Measurements from ENCODE around the gene ADGRL3. TPM values are rescaled to one million over a fixed set of nuclear protein-coding genes. Genes with fewer than 3 reads are reported as not detected.
A peak's percentile ranks its signal among the peaks of the same experiment; 100 is the strongest.
"Not testable (repeated sequence)": the region's sequence is repeated elsewhere in the genome, so short reads cannot be mapped to it uniquely, and the experiment has no call there.

ADGRL3 gene
- total RNA-seq, 1 donor from 2014 or later, result 3.0 TPM

- DNase-seq, result no peak
- intact Hi-C loops (cut with DNase I), result no loop called here
- no peak for ATAC-seq (ENCODE audit: poor library complexity)
Measured at GRCh38 chr4:61319156-61319555, 119.0 kb downstream of the ADGRL3 start.

- DNase-seq (no peak), ATAC-seq (ENCODE audit: poor library complexity) (no peak)
- intact Hi-C loops (cut with DNase I), result no loop called here
Measured at GRCh38 chr4:61320154-61320553, 120.0 kb downstream of the ADGRL3 start.

GRCh38 chr4:61320631-61321030, 120.5 kb downstream of the ADGRL3 start:
- no peak for DNase-seq
- no peak for ATAC-seq (ENCODE audit: poor library complexity)
- intact Hi-C loops (cut with DNase I), result no loop called here

DNA sequence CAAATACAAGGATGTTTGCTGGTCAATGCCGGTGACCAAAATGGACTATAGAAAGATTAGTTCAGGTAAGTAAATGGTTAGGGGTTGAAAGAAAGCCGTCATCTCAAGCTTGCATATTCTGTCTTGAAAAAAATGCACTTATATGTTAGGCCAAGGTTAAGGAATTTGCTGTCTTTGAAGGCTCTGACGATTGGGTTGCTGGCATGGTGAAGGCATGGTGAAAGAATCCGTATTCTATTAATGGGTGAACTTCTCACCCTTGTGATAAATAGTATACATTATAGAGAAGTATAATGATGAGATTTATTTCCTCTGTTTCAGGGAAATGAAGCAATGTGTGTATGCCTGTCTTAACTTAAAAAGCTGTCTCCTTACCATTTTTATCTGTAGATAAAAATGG, 132.6 kb downstream of the ADGRL3 start:
- DNase-seq (no peak), ATAC-seq (ENCODE audit: poor library complexity) (no peak)
- intact Hi-C loops (cut with DNase I), result no loop called here

GRCh38 chr4:61333490-61333889, 133.4 kb downstream of the ADGRL3 start:
- no peak for ATAC-seq (ENCODE audit: poor library complexity)
- no peak for DNase-seq
- intact Hi-C loops (cut with DNase I), result no loop called here

GRCh38 chr4:61335241-61335763, 135.2 kb downstream of the ADGRL3 start:
- intact Hi-C loops (cut with DNase I), result no loop called here
- ATAC-seq (ENCODE audit: poor library complexity) (no peak), DNase-seq (no peak)

DNA sequence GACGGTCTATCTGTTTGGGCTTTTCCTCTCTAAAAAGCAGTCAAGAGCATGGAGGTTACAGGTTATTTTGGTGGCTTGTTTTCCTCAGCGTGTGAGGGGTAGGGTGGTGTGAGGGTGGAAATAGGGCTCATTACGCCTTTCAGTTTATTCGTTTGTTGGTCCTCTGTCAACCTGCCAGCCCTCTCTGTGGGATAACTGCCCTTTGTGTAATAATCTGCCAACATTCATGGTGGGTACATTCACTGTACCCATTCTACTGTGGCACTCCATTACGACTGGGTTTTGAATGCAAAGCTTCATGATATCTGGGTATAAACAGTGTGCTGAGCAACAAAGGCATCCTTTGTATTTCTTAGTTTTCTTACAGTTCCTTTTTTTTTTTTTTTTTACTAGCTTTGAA, 136.4 kb downstream of the ADGRL3 start:
- ATAC-seq (ENCODE audit: poor library complexity), result no peak
- DNase-seq, result no peak
- intact Hi-C loops (cut with DNase I), result no loop called here

DNA sequence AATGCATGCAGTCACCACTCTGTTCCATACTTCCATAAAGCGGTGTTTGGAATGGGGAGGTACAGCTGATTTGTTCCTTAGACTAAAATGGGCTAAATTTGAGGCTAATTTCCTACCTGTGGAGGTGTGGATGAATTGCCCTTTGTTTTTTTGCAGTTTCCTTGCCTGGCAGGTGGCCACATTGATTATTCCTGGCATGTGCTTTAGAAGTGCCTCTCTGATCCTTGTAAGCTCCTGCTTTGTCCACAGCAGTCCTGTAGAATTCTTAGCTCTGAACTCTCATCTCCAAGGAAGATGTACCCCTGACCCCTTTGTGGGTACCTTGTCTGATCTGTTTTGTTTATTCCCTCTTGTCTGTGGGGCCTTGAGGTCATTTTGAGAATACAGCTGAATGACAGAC, 136.8 kb downstream of the ADGRL3 start:
- ATAC-seq (ENCODE audit: poor library complexity), result no peak
- intact Hi-C loops (cut with DNase I), result no loop called here
- DNase-seq, result no peak

GRCh38 chr4:61342061-61342460, 141.9 kb downstream of the ADGRL3 start:
- intact Hi-C loops (cut with DNase I), result no loop called here
- DNase-seq (no peak), ATAC-seq (ENCODE audit: poor library complexity) (no peak)

DNA sequence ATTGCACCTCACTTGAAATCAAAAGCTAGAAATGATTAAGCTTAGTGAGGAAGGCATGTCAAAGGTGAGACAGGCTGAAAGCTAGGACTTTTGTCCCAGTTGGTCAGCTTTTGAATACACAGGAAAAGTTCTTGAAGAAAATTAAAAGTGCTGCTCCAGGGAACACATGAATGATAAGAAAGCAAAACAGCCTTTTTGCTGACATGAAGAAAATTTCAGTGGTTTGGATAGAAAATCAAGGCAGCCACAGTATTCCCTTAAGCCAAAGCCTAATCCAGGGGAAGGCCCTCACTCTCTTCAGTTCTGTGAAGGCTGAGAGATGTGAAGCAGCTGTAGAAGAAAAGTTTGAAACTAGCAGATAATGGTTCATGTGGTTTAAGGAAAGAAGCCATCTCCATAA, 150.8 kb downstream of the ADGRL3 start:
- ATAC-seq (ENCODE audit: poor library complexity), result no peak
- intact Hi-C loops (cut with DNase I), result no loop called here
- no peak for DNase-seq

GRCh38 chr4:61356696-61357095, 156.6 kb downstream of the ADGRL3 start:
- DNase-seq (no peak), ATAC-seq (ENCODE audit: poor library complexity) (no peak)
- intact Hi-C loops (cut with DNase I), result no loop called here

DNA sequence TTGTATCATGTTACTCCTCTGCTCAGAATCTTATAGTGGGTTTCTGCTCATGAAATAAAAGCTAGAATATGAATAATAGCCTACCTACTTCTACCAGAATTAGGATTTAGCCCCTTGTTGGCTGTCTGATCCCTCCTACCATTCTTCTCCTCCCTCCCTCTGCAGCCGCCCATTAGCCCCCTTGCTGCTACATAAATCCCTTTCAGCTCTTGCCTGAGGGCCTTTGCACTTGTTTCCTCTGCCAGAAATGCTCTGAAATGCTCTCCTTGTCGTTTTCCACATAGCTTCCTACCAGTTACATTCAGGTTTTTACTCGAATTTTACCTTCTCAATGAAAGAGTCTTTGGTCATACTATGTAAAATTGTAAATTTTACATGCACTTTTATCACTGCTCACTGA, 159.2 kb downstream of the ADGRL3 start:
- DNase-seq (no peak), ATAC-seq (ENCODE audit: poor library complexity) (no peak)
- intact Hi-C loops (cut with DNase I), result no loop called here

- DNase-seq; ATAC-seq (ENCODE audit: poor library complexity); intact Hi-C loops (cut with DNase I): not testable (repeated sequence)
Measured at GRCh38 chr4:61372817-61373216, 172.7 kb downstream of the ADGRL3 start.

DNA sequence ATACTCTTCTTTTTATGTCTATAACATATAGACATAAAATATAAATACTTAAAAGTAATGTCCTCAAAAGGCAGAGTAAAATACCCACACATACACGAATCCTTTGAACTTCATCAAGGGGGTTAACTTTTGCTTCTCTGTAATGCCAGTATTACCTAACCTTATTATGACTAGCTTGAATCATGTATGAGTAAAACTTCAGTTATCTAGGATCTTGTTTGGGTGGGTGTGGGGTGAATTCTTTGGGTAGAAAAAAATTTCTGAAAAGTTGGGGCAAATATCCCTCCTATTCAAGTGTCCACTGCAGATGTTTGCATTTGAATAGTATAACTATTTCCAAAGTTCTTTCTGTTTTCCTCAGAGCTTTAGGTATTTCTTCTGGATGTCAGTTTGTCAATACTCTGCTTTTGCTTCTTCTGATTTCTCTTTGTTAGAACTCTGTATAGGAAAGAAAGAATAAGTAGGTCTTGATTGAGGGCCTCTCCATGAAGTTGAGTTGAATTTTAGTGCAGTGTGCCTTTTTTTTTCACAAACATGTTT, 173.8 kb downstream of the ADGRL3 start:
- peak; percentile 12 for ATAC-seq (ENCODE audit: poor library complexity)
- DNase-seq, result no peak
- intact Hi-C loops (cut with DNase I), result no loop called here

DNA sequence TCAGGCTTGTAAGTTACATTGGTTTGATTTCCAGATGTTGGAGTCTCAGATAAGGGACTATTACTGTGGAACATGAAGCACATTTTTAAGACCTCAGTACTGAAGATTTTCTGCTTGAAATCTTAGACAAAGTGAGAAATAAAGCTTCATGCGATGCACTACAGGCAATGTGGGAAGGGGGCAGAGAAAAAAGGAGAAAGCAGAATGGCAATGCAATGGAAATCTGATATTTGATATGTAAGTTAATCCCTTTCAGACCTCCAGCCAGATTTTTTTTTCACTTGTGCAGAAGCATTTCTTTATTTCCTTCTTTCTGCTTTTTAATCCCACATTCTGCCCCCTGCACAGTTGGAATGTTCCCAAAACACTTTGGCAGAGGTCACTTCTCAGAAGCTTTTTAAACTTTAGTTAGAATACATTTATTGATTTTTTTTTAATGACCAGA, 174.3 kb downstream of the ADGRL3 start:
- intact Hi-C loops (cut with DNase I), result no loop called here
- peak; percentile 48 for ATAC-seq (ENCODE audit: poor library complexity)

DNA sequence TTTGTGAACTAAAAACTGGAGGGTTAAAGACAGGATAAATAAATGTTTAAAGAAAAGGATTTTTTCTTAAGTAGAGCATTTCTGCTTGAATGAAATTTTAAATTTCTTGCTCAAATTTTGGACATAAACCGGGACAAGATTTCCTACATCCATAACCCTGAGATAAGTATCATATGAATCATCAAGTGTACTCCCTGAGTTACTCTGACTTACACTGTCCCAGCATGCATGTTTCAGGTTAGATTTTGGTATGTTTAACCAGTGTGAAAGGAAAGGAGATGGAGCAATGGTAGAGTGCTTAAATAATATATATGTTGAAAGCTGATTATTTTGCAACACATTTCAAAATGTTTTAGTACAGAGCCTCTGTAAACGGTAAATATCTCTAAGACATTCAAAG, 175.2 kb downstream of the ADGRL3 start:
- DNase-seq, result no peak
- no peak for ATAC-seq (ENCODE audit: poor library complexity)
- intact Hi-C loops (cut with DNase I), result no loop called here

More for the DNA sequence above, 174.3 kb downstream of the ADGRL3 start:
- DNase-seq, result no peak

DNA sequence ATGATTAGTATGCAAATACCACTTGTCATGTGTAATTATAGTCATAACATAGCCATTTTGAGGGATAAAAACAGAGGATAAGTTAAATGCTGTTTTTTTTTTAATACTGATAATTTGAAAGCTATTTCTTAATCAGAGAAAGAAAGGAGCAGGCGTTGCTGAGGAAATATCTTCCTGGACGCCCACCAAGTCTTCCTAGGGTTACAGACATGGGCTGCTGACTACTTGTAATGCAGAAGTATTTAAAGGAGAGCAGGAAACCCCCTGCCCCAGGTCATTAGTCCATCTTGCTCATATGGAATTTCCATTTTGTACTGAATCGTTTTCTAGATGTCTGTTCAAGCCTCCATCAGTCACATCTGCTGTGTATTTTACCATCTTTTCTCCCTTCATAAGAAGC, 176.2 kb downstream of the ADGRL3 start:
- DNase-seq (no peak), ATAC-seq (ENCODE audit: poor library complexity) (no peak)

GRCh38 chr4:61379406-61379805, 179.3 kb downstream of the ADGRL3 start:
- intact Hi-C loops (cut with DNase I), result no loop called here
- DNase-seq (no peak), ATAC-seq (ENCODE audit: poor library complexity) (no peak)

More for the DNA sequence above, 176.2 kb downstream of the ADGRL3 start:
- intact Hi-C loops (cut with DNase I), result no loop called here

- intact Hi-C loops (cut with DNase I), result no loop called here
- no peak for DNase-seq
- ATAC-seq (ENCODE audit: poor library complexity), result no peak
Measured at GRCh38 chr4:61380865-61381264, 180.7 kb downstream of the ADGRL3 start.

DNA sequence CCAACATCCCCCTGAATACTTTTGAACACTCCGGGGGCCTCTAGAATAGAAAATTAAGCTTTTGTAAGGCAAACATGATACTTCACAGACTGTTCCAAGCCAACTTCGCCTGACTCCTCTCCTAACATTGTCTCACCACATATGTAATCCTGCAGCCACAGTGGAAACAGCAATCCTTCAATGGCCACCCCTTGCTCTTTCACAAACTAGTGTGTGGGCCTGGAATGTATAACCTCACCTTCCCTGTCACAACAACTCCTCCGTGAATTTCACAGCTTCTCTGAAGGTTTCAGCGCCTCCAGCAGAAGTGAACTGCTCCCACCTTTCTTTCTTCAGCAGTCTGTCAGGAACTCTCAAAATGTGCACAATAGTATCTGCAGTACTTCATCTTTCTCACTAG, 185.1 kb downstream of the ADGRL3 start:
- no peak for ATAC-seq (ENCODE audit: poor library complexity)
- intact Hi-C loops (cut with DNase I), result no loop called here
- no peak for DNase-seq

GRCh38 chr4:61387372-61387771, 187.2 kb downstream of the ADGRL3 start:
- intact Hi-C loops (cut with DNase I); ATAC-seq (ENCODE audit: poor library complexity); DNase-seq: not testable (repeated sequence)

Measured in Right ventricle myocardium superior (tissue), 1 donor.